Endothelial cell of umbilical vein (primary cell): Measurements from ENCODE around the gene SCN5A. TPM values are rescaled to one million over a fixed set of nuclear protein-coding genes. Genes with fewer than 3 reads are reported as not detected.

Source experiments
- BruUV-seq: library from RNA; stranded (reverse); fragments of 400-500 nt; replicated peaks from 2 replicates; lab custom pipeline; 2021; lab: Mats Ljungman, UMichigan
- CTCF ChIA-PET: fragments of 300-600, 350-600 bp; sonication (Branson Sonifier 250); formaldehyde crosslinking; loops from one replicate; lab custom pipeline; 2021; ENCODE audit warnings: antibody characterized with exemption, inconsistent platforms; lab: Charles Lee
- POLR2A ChIA-PET: fragments of 300-600, 350-600 bp; sonication (Branson Sonifier 250); formaldehyde crosslinking; loops from one replicate; lab custom pipeline; 2021; ENCODE audit warnings: antibody characterized with exemption, inconsistent platforms; lab: Charles Lee
- DNase-seq: peaks from one replicate; pipeline ENCODE4 v3.0.0-alpha.2; 2011; ENCODE audit warnings: low read depth, low spot score
- FAIRE-seq: peaks from 2 replicates; lab custom pipeline; 2011; peaks lifted over from hg19 to GRCh38; lab: Jason Lieb, UNC
- H2AFZ ChIP-seq: 2 replicates; pipeline ENCODE4 v1.6.0; 2012; ENCODE audit warnings: low read depth, low read length, control low read depth, inconsistent platforms
- H3K27ac ChIP-seq: 2 replicates; pipeline ENCODE4 v1.5.1; 2011; ENCODE audit warnings: low read depth, mild to moderate bottlenecking, control low read depth, low read length, moderate library complexity; ENCODE audit not compliant: insufficient read depth
- H3K27me3 ChIP-seq, 2 experiments: 2 replicates each; pipeline versions ENCODE4 v1.6.0 to v1.6.1; 2011; ENCODE audit warnings: low read length in 2 of 2, mixed read lengths in 1 of 2; ENCODE audit not compliant: control insufficient read depth in 2 of 2, insufficient read depth in 2 of 2
- H3K36me3 ChIP-seq, 2 experiments: 2 replicates in 1 of 2; 3 replicates in 1 of 2; pipeline ENCODE4 v1.5.1; 2011; ENCODE audit warnings: low read length in 2 of 2, mild to moderate bottlenecking in 1 of 2, moderate library complexity in 1 of 2; ENCODE audit not compliant: control insufficient read depth in 2 of 2, insufficient read depth in 2 of 2; ENCODE audit errors: extremely low read depth in 1 of 2
- H3K4me1 ChIP-seq: 3 replicates; pipeline ENCODE4 v1.5.1; 2011; ENCODE audit warnings: mild to moderate bottlenecking, low read length; ENCODE audit not compliant: control insufficient read depth, insufficient read depth; ENCODE audit errors: extremely low read depth
- H3K4me2 ChIP-seq: 2 replicates; pipeline ENCODE4 v1.6.1; 2011; ENCODE audit warnings: low read length, control low read depth, mixed read lengths; ENCODE audit not compliant: insufficient read depth
- H3K4me3 ChIP-seq, 3 experiments: fragments of 200-600 bp in 1 of 3; sonication (generic), shearing (Covaris generic) in 1 of 3; replicated peaks in 1 of 3; 2 replicates each; pipeline ENCODE4 v1.5.1; 2011 to 2016; ENCODE audit warnings: control low read depth in 3 of 3, low read length in 3 of 3, mild to moderate bottlenecking in 2 of 3, inconsistent platforms in 1 of 3, low read depth in 1 of 3, moderate library complexity in 1 of 3; ENCODE audit not compliant: insufficient read depth in 1 of 3
- H3K79me2 ChIP-seq: 2 replicates; pipeline ENCODE4 v1.6.0; 2012; ENCODE audit warnings: low read length, inconsistent platforms; ENCODE audit not compliant: control insufficient read depth, insufficient read depth
- H3K9ac ChIP-seq: replicated peaks from 2 replicates; pipeline ENCODE3; 2011; ENCODE audit warnings: low read length, control low read depth; ENCODE audit not compliant: insufficient read depth; ENCODE audit errors: extremely low read depth
- H3K9me1 ChIP-seq: replicated peaks from 3 replicates; pipeline ENCODE4 v1.6.0; 2011; ENCODE audit warnings: mild to moderate bottlenecking, low read length; ENCODE audit not compliant: control insufficient read depth, insufficient read depth; ENCODE audit errors: extremely low read depth
- H3K9me3 ChIP-seq: replicated peaks from 2 replicates; pipeline ENCODE4 v1.5.1; 2012; ENCODE audit warnings: low read length, inconsistent platforms; ENCODE audit not compliant: control insufficient read depth, insufficient read depth
- H4K20me1 ChIP-seq: replicated peaks from 2 replicates; pipeline ENCODE3; 2011; ENCODE audit warnings: mild to moderate bottlenecking, low read length; ENCODE audit not compliant: control insufficient read depth, insufficient read depth; ENCODE audit errors: extremely low read depth
- EZH2 ChIP-seq: IDR thresholded peaks from 2 replicates; pipeline ENCODE4 v1.6.1; 2012; ENCODE audit warnings: borderline replicate concordance, low read depth, mild to moderate bottlenecking, moderate library complexity, low read length, inconsistent platforms; ENCODE audit not compliant: severe bottlenecking
- FOS ChIP-seq: IDR thresholded peaks from 2 replicates; pipeline ENCODE4 v1.6.1; 2011; ENCODE audit warnings: mild to moderate bottlenecking, low read length, moderate library complexity, borderline replicate concordance; ENCODE audit not compliant: insufficient read depth
- GATA2 ChIP-seq: IDR thresholded peaks from 2 replicates; pipeline ENCODE4 v1.7.0; 2011; ENCODE audit warnings: low read depth, mild to moderate bottlenecking, moderate library complexity, mixed read lengths, low read length; ENCODE audit not compliant: insufficient read length, insufficient read depth
- JUN ChIP-seq: IDR thresholded peaks from 2 replicates; pipeline ENCODE4 v1.6.1; 2011; ENCODE audit warnings: borderline replicate concordance, low read depth; ENCODE audit not compliant: insufficient read length, insufficient read depth
- MYC ChIP-seq: IDR thresholded peaks from one replicate; pipeline ENCODE4 v1.6.1; 2011; ENCODE audit warnings: mild to moderate bottlenecking, low read depth, low read length
- POLR2A ChIP-seq: IDR thresholded peaks from 2 replicates; pipeline ENCODE4 v1.6.1; 2012; ENCODE audit warnings: low read depth, mild to moderate bottlenecking, control low read depth, low read length
- POLR2AphosphoS5 ChIP-seq: IDR thresholded peaks from 2 replicates; pipeline ENCODE4 v1.6.1; 2012; ENCODE audit warnings: low read depth, mild to moderate bottlenecking, control low read depth, low read length, moderate library complexity; ENCODE audit not compliant: insufficient read depth
- dilution Hi-C: fragments of 300-500 bp; cut with MboI; formaldehyde crosslinking; loops from one replicate; pipeline ENCODE4 v1.15.0; 2019; ENCODE audit warnings: low sequenced_read_pairs; ENCODE audit not compliant: extremely low pct_ligation_motif_present
- intact Hi-C: fragments of 100-400 bp; cut with micrococcal nuclease; formaldehyde crosslinking; loops from one replicate; pipeline ENCODE4 v1.10.0; 2022
- polyA plus RNA-seq, 4 experiments: library from polyadenylated mRNA; depleted of rRNA in 3 of 4; stranded (reverse) in 3 of 4; unstranded in 1 of 4; fragments of >200 nt; gene quantifications; 2 replicates each; pipeline versions ENCODE4 v1.2.1 to v1.2.3, GENCODE V29; 2011 to 2012; ENCODE audit warnings: missing spikeins in 1 of 4
- total RNA-seq: library from RNA; stranded (reverse); gene quantifications from 2 replicates; pipeline ENCODE4 v1.2.3, GENCODE V29; 2021
- TF ChIP-seq, protein P1 (sequence below): IDR thresholded peaks from 2 replicates; pipeline ENCODE4 v1.6.1; 2011; ENCODE audit not compliant: insufficient read depth, insufficient read length
- TF ChIP-seq, protein P2 (sequence below), 2 donors: IDR thresholded peaks; 1 replicate in 1 of 2; 2 replicates in 1 of 2; pipeline ENCODE4 v1.5.1; 2011; ENCODE audit warnings: low read length in 2 of 2, mild to moderate bottlenecking in 2 of 2, moderate library complexity in 2 of 2, control low read depth in 1 of 2, inconsistent platforms in 1 of 2, low read depth in 1 of 2; ENCODE audit not compliant: insufficient read depth in 1 of 2; ENCODE audit errors: extremely low read depth in 1 of 2

The SCN5A gene
- total and polyA plus RNA-seq, 2 donors (not counting 3 experiments of a cell fraction or from before 2014, with no cell fraction given): 2.7 to 20.0 TPM

DNA sequence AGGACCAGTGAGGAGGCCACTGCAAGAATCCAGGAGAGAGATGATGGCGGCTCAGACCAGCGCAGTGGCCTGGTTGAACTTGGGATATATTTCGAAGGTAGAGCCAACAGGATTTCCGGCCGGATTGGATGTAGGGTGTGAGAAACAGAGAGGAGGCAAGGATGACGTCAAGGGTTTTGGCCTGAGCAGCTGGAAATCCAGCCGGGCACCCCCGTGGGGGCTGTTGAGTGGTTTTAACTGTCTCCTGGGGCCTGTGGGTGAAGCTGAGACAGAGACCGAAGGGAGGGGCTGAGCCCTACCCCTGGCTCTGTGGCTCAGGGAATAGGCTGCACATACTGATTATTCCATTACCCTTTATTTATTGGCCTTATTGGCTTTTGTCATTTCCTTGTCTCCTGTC is 107.7 kb downstream of the SCN5A start:
- ChIA-PET CTCF (no interaction called here), POLR2A (no interaction called here)
- DNase-seq (no peak), FAIRE-seq (no peak)
- dilution Hi-C loops: no loop called here
- no peaks in the 10 kb centered on the region for H3K9me3 ChIP-seq
- TF ChIP-seq FOS (no peak), JUN (no peak), GATA2 (no peak), EZH2 (no peak), POLR2A (no peak), MYC (no peak), POLR2AphosphoS5 (no peak)
- TF ChIP-seq, protein P1, sequence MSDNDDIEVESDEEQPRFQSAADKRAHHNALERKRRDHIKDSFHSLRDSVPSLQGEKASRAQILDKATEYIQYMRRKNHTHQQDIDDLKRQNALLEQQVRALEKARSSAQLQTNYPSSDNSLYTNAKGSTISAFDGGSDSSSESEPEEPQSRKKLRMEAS: no peak
- TF ChIP-seq, protein P2, sequence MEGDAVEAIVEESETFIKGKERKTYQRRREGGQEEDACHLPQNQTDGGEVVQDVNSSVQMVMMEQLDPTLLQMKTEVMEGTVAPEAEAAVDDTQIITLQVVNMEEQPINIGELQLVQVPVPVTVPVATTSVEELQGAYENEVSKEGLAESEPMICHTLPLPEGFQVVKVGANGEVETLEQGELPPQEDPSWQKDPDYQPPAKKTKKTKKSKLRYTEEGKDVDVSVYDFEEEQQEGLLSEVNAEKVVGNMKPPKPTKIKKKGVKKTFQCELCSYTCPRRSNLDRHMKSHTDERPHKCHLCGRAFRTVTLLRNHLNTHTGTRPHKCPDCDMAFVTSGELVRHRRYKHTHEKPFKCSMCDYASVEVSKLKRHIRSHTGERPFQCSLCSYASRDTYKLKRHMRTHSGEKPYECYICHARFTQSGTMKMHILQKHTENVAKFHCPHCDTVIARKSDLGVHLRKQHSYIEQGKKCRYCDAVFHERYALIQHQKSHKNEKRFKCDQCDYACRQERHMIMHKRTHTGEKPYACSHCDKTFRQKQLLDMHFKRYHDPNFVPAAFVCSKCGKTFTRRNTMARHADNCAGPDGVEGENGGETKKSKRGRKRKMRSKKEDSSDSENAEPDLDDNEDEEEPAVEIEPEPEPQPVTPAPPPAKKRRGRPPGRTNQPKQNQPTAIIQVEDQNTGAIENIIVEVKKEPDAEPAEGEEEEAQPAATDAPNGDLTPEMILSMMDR (IDR thresholded peaks at IDR 0.05; ENCODE audit: extremely low read depth in 1 of 2, insufficient read depth in 1 of 2, low read depth in 1 of 2, low read length in 2 of 2): no peak
- no peak overlapping the region for H3K4me2 ChIP-seq
- H4K20me1 ChIP-seq: no peaks in the 10 kb centered on the region
- BruUV-seq: no TSS peak
- H3K9me1 ChIP-seq: no peaks in the 10 kb centered on the region
- no peaks in the 10 kb centered on the region for H3K27me3 ChIP-seq
- H3K9ac ChIP-seq: no peak overlapping the region
- no peak overlapping the region for H3K27ac ChIP-seq
- no peak overlapping the region for H3K4me3 ChIP-seq
- no peaks in the 10 kb centered on the region for H3K79me2 ChIP-seq
- no peak overlapping the region for H2AFZ ChIP-seq
- intact Hi-C loops: no loop called here
- no peaks in the 10 kb centered on the region for H3K4me1 ChIP-seq
- no peaks in the 10 kb centered on the region for H3K36me3 ChIP-seq
